Aorta (tissue), 5 donors: ENCODE results near the gene C12orf76. TPM values are rescaled to one million over a fixed set of nuclear protein-coding genes. Genes with fewer than 3 reads are reported as not detected.
"Not testable (repeated sequence)": the region's sequence is repeated elsewhere in the genome, so short reads cannot be mapped to it uniquely, and the experiment has no call there.

Experiments used
- ATAC-seq: fragments of 200-7000 bp; cut with Tn5 transposase; one replicate; pipeline ENCODE4 v1.9.1; 2022; ENCODE audit warnings: moderate library complexity; ENCODE audit not compliant: low FRiP score
- DNase-seq, 2 donors: peaks; one replicate each; pipeline ENCODE4 v3.0.0-alpha.2; 2020
- H3K27ac ChIP-seq, 2 donors: one replicate each; pipeline ENCODE4 v1.5.1; 2013; ENCODE audit warnings: low read length in 2 of 2, mild to moderate bottlenecking in 2 of 2, moderate library complexity in 2 of 2, control low read depth in 1 of 2, inconsistent platforms in 1 of 2, low read depth in 1 of 2
- H3K27me3 ChIP-seq, 2 donors: one replicate each; pipeline ENCODE4 v1.6.1; 2013; ENCODE audit warnings: control low read depth in 1 of 2, low read length in 1 of 2, mild to moderate bottlenecking in 1 of 2, moderate library complexity in 1 of 2; ENCODE audit not compliant: insufficient read depth in 2 of 2, control insufficient read depth in 1 of 2
- H3K36me3 ChIP-seq, 2 donors: one replicate each; pipeline ENCODE4 v1.6.1; 2013; ENCODE audit warnings: control low read depth in 1 of 2, low read length in 1 of 2, mild to moderate bottlenecking in 1 of 2; ENCODE audit not compliant: insufficient read depth in 2 of 2, control insufficient read depth in 1 of 2
- H3K4me1 ChIP-seq, 2 donors: one replicate each; pipeline ENCODE4 v1.6.1; 2013; ENCODE audit warnings: low read length in 2 of 2, control low read depth in 1 of 2, mild to moderate bottlenecking in 1 of 2, moderate library complexity in 1 of 2; ENCODE audit not compliant: insufficient read depth in 2 of 2, control insufficient read depth in 1 of 2
- H3K4me3 ChIP-seq, 2 donors: one replicate each; pipeline ENCODE4 v1.5.1; 2013; ENCODE audit warnings: low read length in 2 of 2, control low read depth in 1 of 2, mild to moderate bottlenecking in 1 of 2
- H3K9me3 ChIP-seq: one replicate; pipeline ENCODE4 v1.6.1; 2013; ENCODE audit warnings: mild to moderate bottlenecking, low read length; ENCODE audit not compliant: control insufficient read depth
- WGBS, 2 donors: extraction: QIAGEN DNeasy Blood & Tissue Kit; methylation state at CpG; one replicate each; pipeline ENCODE4 v1.1.7; 2013; 5-methylcytosine and 5-hydroxymethylcytosine counted together
- intact Hi-C, 2 donors: fragments of 100-400 bp; cut with DNase I; formaldehyde crosslinking; loops; one replicate each; pipeline versions ENCODE4 v1.14.2 to v1.15.0; 2022
- polyA plus RNA-seq, 2 donors: library from polyadenylated mRNA; stranded (reverse); fragments of 200-250 nt; gene quantifications; one replicate each; pipeline ENCODE4 v1.2.3, GENCODE V29; 2013
- total RNA-seq, 2 donors: library from RNA; stranded (reverse); fragmentation: NEBNext Ultra II Directional; extraction: Animal tissue kit (Norgen Biotek cat#: 25700); gene quantifications; one replicate each; pipeline ENCODE4 v1.2.1, GENCODE V29; 2021
- donor health status: healthy with polysubstance abuse.
- donor health status: Bipolar disorder and iron deficiency.
- donor health status: DM: no; HTN: no; CAD: no.
- donor health status: DM: no; HTN: no; CAD: no.
- donor health status: DM: yes; HTN: yes; CAD: no.

The C12orf76 gene
- total and polyA plus RNA-seq, 4 donors: 10.5 to 18.4 (median 17.9) TPM

DNA sequence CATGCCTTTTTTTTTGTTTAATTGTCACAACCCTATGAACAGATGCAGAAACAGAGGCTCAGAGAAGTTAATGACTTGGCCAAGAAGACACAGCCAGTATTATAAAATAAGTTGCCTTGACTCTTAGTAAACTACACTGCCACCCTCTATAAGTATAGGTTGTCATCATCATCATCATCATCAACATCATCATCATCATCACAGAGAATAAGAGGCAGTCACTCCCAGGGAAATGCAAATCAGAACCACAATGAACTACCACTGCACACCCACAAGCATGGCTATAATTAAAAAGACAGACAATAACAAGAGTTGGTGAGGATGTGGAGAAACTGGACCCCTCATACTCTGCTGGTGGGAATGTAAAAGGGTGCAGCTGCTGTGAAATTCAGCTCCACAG is 23.2 kb upstream of the C12orf76 start:
- no peaks in the 10 kb centered on the region for H3K4me1 ChIP-seq
- DNase-seq: no peak
- no peak overlapping the region for H3K27ac ChIP-seq
- H3K4me3 ChIP-seq: no peak overlapping the region
- intact Hi-C loops: no loop called here
- no peaks in the 10 kb centered on the region for H3K27me3 ChIP-seq
- ATAC-seq: no peak
- no peaks in the 10 kb centered on the region for H3K36me3 ChIP-seq
- no peaks in the 10 kb centered on the region for H3K9me3 ChIP-seq

DNA sequence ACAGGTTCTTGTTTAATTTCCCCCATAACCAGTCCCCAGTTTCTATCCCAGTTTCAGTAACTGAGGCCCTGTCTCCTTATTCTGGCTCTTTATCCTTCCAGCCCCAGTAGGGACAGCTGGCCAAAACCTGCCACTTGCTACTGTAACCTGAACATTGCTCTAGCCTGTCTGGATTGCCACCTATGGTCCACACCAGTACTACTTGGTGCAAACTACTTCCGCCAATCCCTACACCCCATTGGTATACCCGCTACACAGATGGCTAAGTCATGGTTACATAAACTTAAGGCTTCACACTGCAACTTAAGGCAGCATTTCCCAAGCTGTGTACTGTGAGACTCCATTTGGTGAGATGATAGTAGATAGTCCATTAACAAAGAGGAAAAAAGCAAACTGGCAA is 20.3 kb upstream of the C12orf76 start:
- WGBS, 2 donors: 95 to 97% methylated on average over 2 of the region's 2 CpGs
- Histone ChIP-seq H3K4me3 (no peak overlapping the region), H3K4me1 (no peaks in the 10 kb centered on the region), H3K27ac (no peak overlapping the region), H3K36me3 (no peaks in the 10 kb centered on the region), H3K27me3 (no peaks in the 10 kb centered on the region), H3K9me3 (no peaks in the 10 kb centered on the region)
- intact Hi-C loops: no loop called here
- ATAC-seq (no peak), DNase-seq (no peak)

DNA sequence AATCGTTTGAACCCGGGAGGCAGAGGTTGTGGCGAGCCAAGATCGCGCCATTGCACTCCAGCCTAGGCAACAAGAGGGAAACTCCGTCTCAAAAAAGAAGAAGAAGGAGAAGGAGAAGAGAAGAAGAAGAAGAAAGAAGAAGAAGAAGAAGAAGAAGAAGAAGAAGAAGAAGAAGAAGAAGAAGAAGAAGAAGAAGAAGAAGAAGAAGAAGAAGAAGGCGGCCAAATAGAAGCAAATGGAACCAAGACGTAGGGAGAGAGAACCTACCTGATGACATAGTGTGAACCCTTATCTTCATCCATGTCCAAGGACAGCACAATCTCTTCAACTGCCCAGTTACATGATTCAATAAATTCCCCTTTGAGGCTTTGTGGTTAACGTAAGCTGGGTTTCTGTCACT is 19.8 kb upstream of the C12orf76 start:
- H3K27ac ChIP-seq, ATAC-seq, H3K27me3 ChIP-seq, H3K4me3 ChIP-seq, H3K4me1 ChIP-seq, H3K9me3 ChIP-seq, H3K36me3 ChIP-seq, DNase-seq, intact Hi-C loops: not testable (repeated sequence)
- 87 to 92% methylated on average over 9 of the region's 9 CpGs for WGBS, 2 donors

- H3K9me3 ChIP-seq: no peaks in the 10 kb centered on the region
- intact Hi-C loops: no loop called here
- no peaks in the 10 kb centered on the region for H3K36me3 ChIP-seq
- H3K27ac ChIP-seq: no peak overlapping the region
- no peaks in the 10 kb centered on the region for H3K27me3 ChIP-seq
- H3K4me3 ChIP-seq: no peak overlapping the region
- WGBS, 2 donors: 88 to 92% methylated on average over 7 of the region's 7 CpGs
- no peaks in the 10 kb centered on the region for H3K4me1 ChIP-seq
- ATAC-seq (no peak), DNase-seq (no peak)
Measured at GRCh38 chr12:110067531-110067930, 19.2 kb upstream of the C12orf76 start.

DNA sequence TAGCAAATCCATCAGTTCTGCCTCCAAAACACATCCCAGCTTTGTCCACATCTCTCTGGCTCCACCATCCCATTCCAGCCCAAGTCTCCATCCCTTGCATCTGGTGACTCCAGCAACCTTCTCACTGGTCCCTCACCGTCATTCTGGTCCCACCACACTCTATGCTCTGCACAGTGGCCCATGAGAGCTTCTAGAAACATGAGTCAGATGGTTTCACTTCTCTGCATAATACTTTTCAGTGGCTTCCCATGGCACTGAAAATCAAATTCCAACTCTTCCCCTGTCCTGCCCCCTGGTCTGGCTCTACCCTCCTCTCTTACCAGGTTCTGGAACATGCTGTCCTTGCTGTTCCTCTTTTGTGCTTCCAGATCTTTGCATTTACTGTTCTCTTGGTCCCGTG is 17.2 kb upstream of the C12orf76 start:
- Histone ChIP-seq H3K27ac (no peak overlapping the region), H3K9me3 (no peaks in the 10 kb centered on the region), H3K27me3 (no peaks in the 10 kb centered on the region), H3K4me1 (no peaks in the 10 kb centered on the region), H3K4me3 (no peak overlapping the region), H3K36me3 (no peaks in the 10 kb centered on the region)
- intact Hi-C loops: no loop called here
- DNase-seq (no peak), ATAC-seq (no peak)
- WGBS, 2 donors: 85 to 89% methylated on average over 2 of the region's 2 CpGs

- Histone ChIP-seq H3K9me3 (no peaks in the 10 kb centered on the region), H3K36me3 (no peaks in the 10 kb centered on the region), H3K27me3 (no peaks in the 10 kb centered on the region), H3K4me1 (no peaks in the 10 kb centered on the region), H3K4me3 (no peak overlapping the region), H3K27ac (no peak overlapping the region)
- 93% methylated on average over 2 of the region's 2 CpGs for WGBS, 2 donors
- ATAC-seq (no peak), DNase-seq (no peak)
- intact Hi-C loops: no loop called here
Measured at GRCh38 chr12:110062241-110062640, 13.9 kb upstream of the C12orf76 start.

- no peak for ATAC-seq
- no peak overlapping the region for H3K4me3 ChIP-seq
- H3K27me3 ChIP-seq: no peaks in the 10 kb centered on the region
- H3K9me3 ChIP-seq: no peaks in the 10 kb centered on the region
- DNase-seq: no peak
- intact Hi-C loops: no loop called here
- H3K27ac ChIP-seq: no peak overlapping the region
- H3K4me1 ChIP-seq: no peaks in the 10 kb centered on the region
- H3K36me3 ChIP-seq: no peaks in the 10 kb centered on the region
- 73 to 82% methylated on average over 2 of the region's 2 CpGs for WGBS, 2 donors
Measured at GRCh38 chr12:110059651-110060000, 11.3 kb upstream of the C12orf76 start.

- H3K27me3 ChIP-seq: no peaks in the 10 kb centered on the region
- ATAC-seq (no peak), DNase-seq (no peak)
- no peaks in the 10 kb centered on the region for H3K4me1 ChIP-seq
- no peak overlapping the region for H3K4me3 ChIP-seq
- 88 to 90% methylated on average over 9 of the region's 9 CpGs for WGBS, 2 donors
- H3K27ac ChIP-seq: no peak overlapping the region
- H3K36me3 ChIP-seq: no peaks in the 10 kb centered on the region
- intact Hi-C loops: no loop called here
- no peaks in the 10 kb centered on the region for H3K9me3 ChIP-seq
Measured at GRCh38 chr12:110058875-110059615, 10.7 kb upstream of the C12orf76 start.

DNA sequence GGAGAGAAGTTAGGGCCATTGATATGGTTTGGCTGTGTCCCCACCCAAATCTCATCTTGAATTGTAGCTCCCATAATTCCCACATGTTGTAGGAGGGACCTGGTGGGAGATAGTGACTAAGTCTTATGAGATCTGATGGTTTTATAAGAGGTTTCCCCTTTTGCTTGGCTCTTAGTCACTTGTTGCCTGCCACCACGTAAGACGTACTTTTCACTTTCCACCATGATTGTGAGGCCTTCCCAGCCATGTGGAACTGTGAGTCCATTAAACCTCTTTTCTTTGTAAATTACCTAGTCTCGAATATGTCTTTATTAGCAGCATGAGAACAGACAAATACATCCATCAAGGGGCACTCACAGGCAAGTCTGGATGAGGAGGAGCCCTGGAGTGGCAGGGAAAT is 8.3 kb upstream of the C12orf76 start:
- H3K27ac ChIP-seq, H3K9me3 ChIP-seq, H3K4me1 ChIP-seq, intact Hi-C loops, H3K27me3 ChIP-seq, H3K4me3 ChIP-seq, DNase-seq, ATAC-seq, H3K36me3 ChIP-seq: not testable (repeated sequence)
- whole genome bisulfite sequencing, 2 donors: 79 to 84% methylated on average over 3 of the region's 3 CpGs
